Chondrocyte (in vitro differentiated cells): Measurements from ENCODE around the gene INF2. TPM values are rescaled to one million over a fixed set of nuclear protein-coding genes. Genes with fewer than 3 reads are reported as not detected.
"Not testable (repeated sequence)": the region's sequence is repeated elsewhere in the genome, so short reads cannot be mapped to it uniquely, and the experiment has no call there.

ENCODE experiments used
- DNase-seq: peaks from one replicate; pipeline ENCODE4 v3.0.0; 2021; ENCODE audit warnings: mixed read lengths, low spot score
- H3K27ac Mint-ChIP-seq: one replicate; pipeline ENCODE4 v1.8.0; 2021; ENCODE audit warnings: mild to moderate bottlenecking, moderate library complexity, mixed read lengths; ENCODE audit not compliant: unreplicated experiment
- H3K27me3 Mint-ChIP-seq: 2 replicates; pipeline ENCODE4 v1.8.0; 2021; ENCODE audit warnings: low read depth, mixed read lengths
- H3K36me3 Mint-ChIP-seq: 2 replicates; pipeline ENCODE4 v1.8.0; 2021; ENCODE audit warnings: low read depth, mixed read lengths
- H3K4me1 Mint-ChIP-seq: 2 replicates; pipeline ENCODE4 v1.8.0; 2021; ENCODE audit warnings: low read depth, mild to moderate bottlenecking, mixed read lengths
- H3K4me3 Mint-ChIP-seq: one replicate; pipeline ENCODE4 v1.8.0; 2021; ENCODE audit warnings: mild to moderate bottlenecking, moderate library complexity, mixed read lengths; ENCODE audit not compliant: unreplicated experiment
- H3K9me3 Mint-ChIP-seq: 2 replicates; pipeline ENCODE4 v1.8.0; 2021; ENCODE audit warnings: low read depth, mixed read lengths
- CTCF ChIP-seq: fragments of 200-600 bp; sonication (generic); IDR thresholded peaks from 2 replicates; pipeline ENCODE4 v1.5.0; 2021; ENCODE audit warnings: antibody characterized with exemption, mild to moderate bottlenecking, moderate library complexity
- total RNA-seq: library from RNA; stranded (reverse); gene quantifications from 3 replicates; pipeline ENCODE4 v1.2.1, GENCODE V29; 2021

The INF2 gene
- total RNA-seq, 1 donor from 2014 or later: 117 TPM

GRCh38 chr14:104726600-104727451 is 37.4 kb downstream of the INF2 start:
- no peak overlapping the region for H3K27ac Mint-ChIP-seq
- no peaks in the 10 kb centered on the region for H3K9me3 Mint-ChIP-seq
- no peaks in the 10 kb centered on the region for H3K36me3 Mint-ChIP-seq
- peaks cover 19% of the 10 kb centered on the region for H3K4me1 Mint-ChIP-seq
- no peak for DNase-seq
- peak; percentile 41 for TF ChIP-seq CTCF
- no peak overlapping the region for H3K4me3 Mint-ChIP-seq
- peaks cover 3% of the 10 kb centered on the region for H3K27me3 Mint-ChIP-seq

GRCh38 chr14:104728631-104729030 is 39.2 kb downstream of the INF2 start:
- no peak for TF ChIP-seq CTCF
- Mint-ChIP-seq H3K9me3 (no peaks in the 10 kb centered on the region), H3K4me3 (no peak overlapping the region), H3K36me3 (no peaks in the 10 kb centered on the region), H3K27ac (no peak overlapping the region), H3K4me1 (peaks cover 10% of the 10 kb centered on the region), H3K27me3 (peaks cover 3% of the 10 kb centered on the region)
- DNase-seq: no peak

- Mint-ChIP-seq H3K4me3 (peak overlapping the region; percentile 12), H3K27ac (peak overlapping the region; percentile 45)
- not testable (repeated sequence) for H3K36me3 Mint-ChIP-seq, DNase-seq, H3K9me3 Mint-ChIP-seq, H3K27me3 Mint-ChIP-seq, H3K4me1 Mint-ChIP-seq
These were observed 39.9 kb downstream of the INF2 start for GRCh38 chr14:104729176-104729834.

GRCh38 chr14:104729835-104730181 is 40.4 kb downstream of the INF2 start:
- TF ChIP-seq CTCF: no peak
- Mint-ChIP-seq H3K36me3 (no peaks in the 10 kb centered on the region), H3K27me3 (peaks cover 3% of the 10 kb centered on the region), H3K27ac (no peak overlapping the region), H3K9me3 (no peaks in the 10 kb centered on the region), H3K4me3 (no peak overlapping the region), H3K4me1 (peaks cover 8% of the 10 kb centered on the region)
- no peak for DNase-seq

GRCh38 chr14:104730487-104730886 is 41.1 kb downstream of the INF2 start:
- no peak for DNase-seq
- H3K27ac Mint-ChIP-seq: no peak overlapping the region
- peaks cover 3% of the 10 kb centered on the region for H3K27me3 Mint-ChIP-seq

More at GRCh38 chr14:104730487-104730886, 41.1 kb downstream of the INF2 start:
- no peak for TF ChIP-seq CTCF
- Mint-ChIP-seq H3K4me1 (peaks cover 2% of the 10 kb centered on the region), H3K9me3 (no peaks in the 10 kb centered on the region), H3K36me3 (no peaks in the 10 kb centered on the region), H3K4me3 (no peak overlapping the region)
